BE2C (cell line): Measurements from ENCODE around the gene ANKDD1A.

Source experiments
- DNase-seq: peaks from one replicate; pipeline ENCODE4 v3.0.0-alpha.2; 2020
- H3K27me3 ChIP-seq: fragments of 250-450 bp; sonication (Bioruptor Pico); 2 replicates; pipeline ENCODE4 v1.5.1; 2020; ENCODE audit warnings: mild to moderate bottlenecking
- H3K36me3 ChIP-seq: fragments of 250-450 bp; sonication (Bioruptor Pico); 2 replicates; pipeline ENCODE4 v1.5.1; 2020; ENCODE audit warnings: mild to moderate bottlenecking
- H3K4me1 ChIP-seq: fragments of 250-450 bp; sonication (Bioruptor Pico); 2 replicates; pipeline ENCODE4 v1.5.1; 2020
- H3K4me3 ChIP-seq: 2 replicates; pipeline ENCODE4 v1.5.1; 2011; ENCODE audit warnings: low read depth, low read length
- H3K9me3 ChIP-seq: fragments of 250-450 bp; sonication (Bioruptor Pico); 2 replicates; pipeline ENCODE4 v1.5.1; 2020
- TF ChIP-seq, protein P1 (sequence below): IDR thresholded peaks from 2 replicates; pipeline ENCODE4 v1.5.1; 2012; ENCODE audit warnings: mild to moderate bottlenecking, low read depth, low read length

ANKDD1A gene

GRCh38 chr15:64898406-64898805, 13.3 kb upstream of the ANKDD1A start:
- DNase-seq: no peak
- H3K4me1 ChIP-seq: no peaks in the 10 kb centered on the region; the same call in 1 of the 2 replicates
- TF ChIP-seq, protein P1, sequence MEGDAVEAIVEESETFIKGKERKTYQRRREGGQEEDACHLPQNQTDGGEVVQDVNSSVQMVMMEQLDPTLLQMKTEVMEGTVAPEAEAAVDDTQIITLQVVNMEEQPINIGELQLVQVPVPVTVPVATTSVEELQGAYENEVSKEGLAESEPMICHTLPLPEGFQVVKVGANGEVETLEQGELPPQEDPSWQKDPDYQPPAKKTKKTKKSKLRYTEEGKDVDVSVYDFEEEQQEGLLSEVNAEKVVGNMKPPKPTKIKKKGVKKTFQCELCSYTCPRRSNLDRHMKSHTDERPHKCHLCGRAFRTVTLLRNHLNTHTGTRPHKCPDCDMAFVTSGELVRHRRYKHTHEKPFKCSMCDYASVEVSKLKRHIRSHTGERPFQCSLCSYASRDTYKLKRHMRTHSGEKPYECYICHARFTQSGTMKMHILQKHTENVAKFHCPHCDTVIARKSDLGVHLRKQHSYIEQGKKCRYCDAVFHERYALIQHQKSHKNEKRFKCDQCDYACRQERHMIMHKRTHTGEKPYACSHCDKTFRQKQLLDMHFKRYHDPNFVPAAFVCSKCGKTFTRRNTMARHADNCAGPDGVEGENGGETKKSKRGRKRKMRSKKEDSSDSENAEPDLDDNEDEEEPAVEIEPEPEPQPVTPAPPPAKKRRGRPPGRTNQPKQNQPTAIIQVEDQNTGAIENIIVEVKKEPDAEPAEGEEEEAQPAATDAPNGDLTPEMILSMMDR: no peak
- no peaks in the 10 kb centered on the region for H3K27me3 ChIP-seq
- no peaks in the 10 kb centered on the region for H3K36me3 ChIP-seq
- H3K4me3 ChIP-seq: no peak overlapping the region
- peaks cover 4% of the 10 kb centered on the region; the same call in 1 of the 2 replicates for H3K9me3 ChIP-seq

DNA sequence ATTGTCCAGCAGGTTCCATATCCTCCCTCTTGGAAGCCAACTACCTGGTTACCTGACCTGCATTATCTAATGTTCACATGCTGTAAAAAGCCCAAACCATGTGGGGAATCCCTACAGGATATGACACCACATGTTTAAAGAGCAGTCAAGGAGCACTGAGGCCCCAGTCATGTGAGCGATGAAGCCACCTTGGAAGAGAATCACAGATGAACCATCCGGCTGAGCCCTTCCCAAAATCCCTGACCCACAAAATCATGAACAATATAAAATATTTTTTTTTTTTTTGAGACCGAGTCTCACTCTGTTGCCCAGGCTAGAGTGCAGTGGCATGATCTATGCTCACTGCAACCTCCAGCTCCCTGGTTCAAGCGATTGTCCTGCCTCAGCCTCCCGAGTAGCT, 10.6 kb upstream of the ANKDD1A start:
- Histone ChIP-seq H3K4me1 (no peaks in the 10 kb centered on the region; the same call in 1 of the 2 replicates), H3K27me3 (no peaks in the 10 kb centered on the region), H3K4me3 (no peak overlapping the region), H3K9me3 (peaks cover 4% of the 10 kb centered on the region; the same call in 1 of the 2 replicates), H3K36me3 (no peaks in the 10 kb centered on the region)
- TF ChIP-seq, protein P1: no peak
- DNase-seq: no peak

GRCh38 chr15:64901914-64902313, 9.8 kb upstream of the ANKDD1A start:
- no peak overlapping the region for H3K4me3 ChIP-seq
- no peaks in the 10 kb centered on the region for H3K27me3 ChIP-seq
- no peaks in the 10 kb centered on the region for H3K36me3 ChIP-seq
- no peak for DNase-seq
- TF ChIP-seq, protein P1: no peak
- H3K4me1 ChIP-seq: no peaks in the 10 kb centered on the region; the same call in 1 of the 2 replicates
- peaks cover 4% of the 10 kb centered on the region; the same call in 1 of the 2 replicates for H3K9me3 ChIP-seq

DNA sequence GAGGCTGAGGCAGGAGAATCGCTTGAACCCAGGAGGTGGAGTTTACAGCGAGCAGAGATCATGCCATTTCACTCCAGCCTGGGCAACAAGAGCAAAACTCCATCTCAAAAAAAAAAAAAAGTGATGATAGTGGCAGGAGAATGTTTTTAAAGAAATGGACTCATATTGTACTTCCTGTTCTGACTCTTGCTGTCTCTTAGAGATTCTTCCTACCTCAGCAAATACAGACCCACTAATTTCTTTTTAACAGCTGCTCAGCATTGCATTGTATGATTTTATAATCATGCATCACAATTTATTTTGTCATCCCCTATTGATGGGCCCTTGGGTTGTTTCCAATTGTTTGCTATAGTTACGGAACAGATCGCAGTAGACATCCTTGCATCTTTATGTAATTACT, 8.8 kb upstream of the ANKDD1A start:
- no peaks in the 10 kb centered on the region for H3K27me3 ChIP-seq
- no peak for DNase-seq
- TF ChIP-seq, protein P1: no peak
- no peak overlapping the region for H3K4me3 ChIP-seq
- no peaks in the 10 kb centered on the region for H3K36me3 ChIP-seq
- H3K4me1 ChIP-seq: no peaks in the 10 kb centered on the region; the same call in 1 of the 2 replicates
- H3K9me3 ChIP-seq: peaks cover 4% of the 10 kb centered on the region; the same call in 1 of the 2 replicates

GRCh38 chr15:64903326-64903950, 8.3 kb upstream of the ANKDD1A start:
- Histone ChIP-seq H3K4me1 (no peaks in the 10 kb centered on the region; the same call in 1 of the 2 replicates), H3K27me3 (no peaks in the 10 kb centered on the region), H3K36me3 (no peaks in the 10 kb centered on the region), H3K4me3 (no peak overlapping the region), H3K9me3 (peaks cover 4% of the 10 kb centered on the region; the same call in 1 of the 2 replicates)
- no peak for DNase-seq
- TF ChIP-seq, protein P1: no peak

DNA sequence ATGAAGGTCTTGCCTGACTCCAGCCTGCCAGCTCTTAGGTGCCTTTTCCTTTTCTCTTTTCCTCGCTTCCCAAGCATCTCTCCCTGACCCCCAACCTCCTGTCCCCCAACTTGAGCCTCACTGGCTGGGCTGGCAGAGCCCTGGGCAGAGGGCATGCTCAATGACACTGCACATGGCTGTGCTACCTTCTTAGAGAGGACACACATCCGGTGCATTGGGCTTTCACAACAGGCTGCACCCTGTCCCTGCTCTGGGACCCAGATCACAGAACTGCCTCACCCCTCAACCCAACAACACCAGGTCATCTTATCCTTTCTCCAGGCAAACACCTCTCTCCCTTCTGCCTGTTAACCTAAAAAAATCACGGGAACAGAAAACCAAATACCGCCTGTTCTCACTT, 7.5 kb upstream of the ANKDD1A start:
- Histone ChIP-seq H3K27me3 (no peaks in the 10 kb centered on the region), H3K4me1 (no peaks in the 10 kb centered on the region; the same call in 1 of the 2 replicates), H3K36me3 (no peaks in the 10 kb centered on the region), H3K4me3 (no peak overlapping the region), H3K9me3 (peaks cover 4% of the 10 kb centered on the region; the same call in 1 of the 2 replicates)
- DNase-seq: no peak
- TF ChIP-seq, protein P1: no peak
